ENCODE data around the gene MAG. TPM values are rescaled to one million over a fixed set of nuclear protein-coding genes. Genes with fewer than 3 reads are reported as not detected.
"Not testable (repeated sequence)": the region's sequence is repeated elsewhere in the genome, so short reads cannot be mapped to it uniquely, and the experiment has no call there.

The MAG gene
- polyA plus RNA-seq, 5 donors: 1.4 to 15.2 (median 2.8) TPM

DNA sequence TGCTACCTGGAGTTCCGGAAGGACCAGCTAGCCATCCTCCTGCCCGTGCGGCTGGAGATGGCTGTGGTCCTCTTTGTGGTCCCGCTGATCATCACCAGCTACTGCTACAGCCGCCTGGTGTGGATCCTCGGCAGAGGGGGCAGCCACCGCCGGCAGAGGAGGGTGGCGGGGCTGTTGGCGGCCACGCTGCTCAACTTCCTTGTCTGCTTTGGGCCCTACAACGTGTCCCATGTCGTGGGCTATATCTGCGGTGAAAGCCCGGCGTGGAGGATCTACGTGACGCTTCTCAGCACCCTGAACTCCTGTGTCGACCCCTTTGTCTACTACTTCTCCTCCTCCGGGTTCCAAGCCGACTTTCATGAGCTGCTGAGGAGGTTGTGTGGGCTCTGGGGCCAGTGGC lies 67.4 kb downstream of the MAG start:
- not testable (repeated sequence) for DNase-seq

DNA sequence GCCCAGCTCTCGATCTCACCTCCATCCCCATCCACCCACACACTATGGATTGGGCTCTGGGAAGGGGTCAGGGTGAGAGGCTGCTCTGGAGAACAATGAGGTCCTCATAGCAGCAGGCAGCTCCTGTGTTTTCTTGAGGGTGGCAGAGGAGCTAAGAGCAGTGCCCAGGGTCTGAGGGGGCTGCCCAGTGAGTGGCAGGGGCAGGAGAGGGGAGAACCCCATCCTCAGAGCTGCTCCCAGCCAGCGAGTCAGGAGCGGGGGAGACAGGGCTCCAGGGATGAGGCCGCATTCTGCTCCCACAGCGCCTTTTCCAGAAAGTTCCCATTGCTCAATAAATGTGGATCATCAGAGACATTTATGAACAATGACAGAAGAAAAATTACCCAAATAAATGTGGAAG lies 68.1 kb downstream of the MAG start:
- DNase-seq: not testable (repeated sequence)

DNA sequence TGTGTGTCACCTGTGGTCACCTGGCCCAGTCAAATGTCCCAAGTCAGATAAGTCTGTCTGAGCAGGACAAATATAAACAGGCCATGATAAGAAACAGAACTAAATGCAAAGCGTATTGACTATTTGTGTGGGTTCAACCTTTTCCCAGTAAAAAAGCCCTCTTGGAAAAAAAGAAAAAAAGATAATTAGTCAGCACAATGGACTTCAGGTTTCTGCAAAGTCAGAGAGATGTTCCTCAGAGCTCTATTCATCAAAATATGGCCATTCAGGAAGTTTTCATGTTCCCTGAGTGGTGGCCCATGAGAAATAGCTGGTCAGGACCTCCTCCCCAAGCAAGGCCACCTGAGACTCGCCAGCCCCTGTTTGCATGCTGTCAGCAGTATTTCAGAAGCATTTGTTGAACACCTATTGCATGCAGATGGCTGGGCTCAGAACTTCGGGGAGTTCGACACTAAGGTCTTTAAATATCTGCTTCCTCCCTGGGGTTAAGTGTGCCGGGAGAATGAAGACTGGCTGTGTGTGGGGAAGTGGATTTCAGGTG lies 69.0 kb downstream of the MAG start:
- DNase-seq: no peak

DNA sequence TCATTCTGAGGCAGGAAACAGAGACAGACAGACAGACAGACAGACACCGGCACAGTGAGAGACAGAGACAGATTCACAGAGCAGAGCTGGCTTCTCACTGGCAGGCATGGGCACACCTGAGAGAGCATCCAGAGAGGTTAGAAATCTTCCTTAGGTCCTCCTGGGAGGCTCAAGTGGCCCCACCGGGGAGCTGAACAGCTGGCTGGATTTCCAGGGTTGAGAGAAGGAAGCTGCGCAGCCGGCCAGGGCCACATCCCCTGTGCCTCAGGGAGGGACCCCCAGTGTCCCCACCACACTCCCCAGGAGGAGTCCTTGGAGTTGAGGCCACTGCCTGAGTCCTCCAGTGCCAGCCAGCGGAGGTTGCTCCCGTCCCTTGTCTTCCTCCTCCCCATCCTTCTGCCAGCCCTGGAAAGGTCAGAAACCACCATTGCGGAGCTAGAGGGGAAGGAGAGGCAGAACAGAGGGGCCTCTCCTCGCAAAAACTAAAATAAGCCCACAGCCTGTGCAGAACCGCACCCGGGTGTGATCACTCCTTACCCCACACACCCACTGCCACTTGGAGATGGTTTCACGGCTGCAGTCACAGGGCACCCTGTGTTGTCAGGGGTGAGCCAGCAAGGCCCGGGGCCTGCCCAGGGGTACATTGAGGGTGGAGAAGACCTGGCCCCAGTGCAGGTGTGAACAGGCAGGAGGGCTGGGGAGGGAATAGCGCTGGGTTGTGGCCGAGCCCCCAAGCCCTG lies 70.5 kb downstream of the MAG start:
- no peak for DNase-seq

DNA sequence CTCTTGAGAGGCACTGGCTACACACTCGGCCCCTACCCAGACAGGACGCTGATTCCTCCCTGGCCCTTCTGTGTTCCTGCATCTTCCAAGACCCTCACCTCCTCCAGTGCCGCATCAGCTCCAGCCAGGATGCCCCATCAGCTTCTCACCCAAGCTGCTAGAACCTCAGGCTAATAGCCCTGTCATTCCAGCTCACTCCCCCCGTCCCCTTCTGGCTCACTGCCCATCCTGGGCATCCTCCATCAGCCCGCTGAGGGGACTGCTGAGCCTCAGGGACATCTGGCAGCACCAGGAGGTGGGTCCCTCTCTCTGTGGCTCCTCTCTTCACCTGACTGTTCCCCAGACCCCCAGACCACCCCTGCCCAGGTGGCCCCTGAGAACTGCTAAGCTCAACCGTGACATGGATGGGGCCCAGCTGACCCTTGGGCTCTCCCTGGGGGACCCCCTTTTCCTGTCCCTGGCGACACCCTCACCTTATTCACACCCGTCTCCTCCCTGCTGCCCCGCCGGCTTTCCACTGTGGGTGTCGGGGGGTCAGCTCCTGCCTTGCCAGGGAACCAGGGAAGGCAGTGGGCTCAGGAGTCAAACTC lies 71.1 kb downstream of the MAG start:
- no peak for DNase-seq

Other genes with a start within 250 kb of the MAG start
- 10 to 100 TPM; 19.9 to 48.0 (median 20.8) TPM for gene FXYD3, start 176.3 kb upstream of the MAG start, polyA plus RNA-seq (ENCODE audit: insufficient read depth in 1 of 5, insufficient read length in 5 of 5, low replicate concordance in 1 of 5)
- 1 to 10 TPM; 2.3 to 3.0 (median 2.9) TPM for gene LGI4, start 157.1 kb upstream of the MAG start, polyA plus RNA-seq (ENCODE audit: insufficient read depth in 1 of 5, insufficient read length in 5 of 5, low replicate concordance in 1 of 5)
- gene FXYD1, start 153.3 kb upstream of the MAG start, polyA plus RNA-seq (ENCODE audit: insufficient read depth in 1 of 5, insufficient read length in 5 of 5, low replicate concordance in 1 of 5): 10 to 100 TPM; 39.2 to 70.2 (median 57.5) TPM
- gene FXYD7, start 148.9 kb upstream of the MAG start, polyA plus RNA-seq (ENCODE audit: insufficient read depth in 1 of 5, insufficient read length in 5 of 5, low replicate concordance in 1 of 5): 1 to 10 TPM in 3 of 5 donors, under 1 TPM in 2; 0.36 to 1.4 (median 1.2) TPM
- 10 to 100 TPM; 22.2 to 35.0 (median 30.1) TPM for gene FXYD5, start 137.4 kb upstream of the MAG start, polyA plus RNA-seq (ENCODE audit: insufficient read depth in 1 of 5, insufficient read length in 5 of 5, low replicate concordance in 1 of 5)
- under 1 TPM in 2 of 5 donors, not detected in 3; 0.09 to 0.18 TPM for gene FAM187B, start 63.4 kb upstream of the MAG start, polyA plus RNA-seq (ENCODE audit: insufficient read depth in 1 of 5, insufficient read length in 5 of 5, low replicate concordance in 1 of 5)
- 10 to 100 TPM; 43.5 to 76.2 (median 54.3) TPM for gene LSR, start 43.2 kb upstream of the MAG start, polyA plus RNA-seq (ENCODE audit: insufficient read depth in 1 of 5, insufficient read length in 5 of 5, low replicate concordance in 1 of 5)
- 100 to 1,000 TPM; 120 to 179 (median 153) TPM for gene USF2, start 23.2 kb upstream of the MAG start, polyA plus RNA-seq (ENCODE audit: insufficient read depth in 1 of 5, insufficient read length in 5 of 5, low replicate concordance in 1 of 5)
- under 1 TPM; 0.21 to 0.77 (median 0.26) TPM for gene HAMP, start 9.6 kb upstream of the MAG start, polyA plus RNA-seq (ENCODE audit: insufficient read depth in 1 of 5, insufficient read length in 5 of 5, low replicate concordance in 1 of 5)
- gene CD22, start 37.0 kb downstream of the MAG start, polyA plus RNA-seq (ENCODE audit: insufficient read depth in 1 of 5, insufficient read length in 5 of 5, low replicate concordance in 1 of 5): 10 to 100 TPM in 2 of 5 donors, 1 to 10 TPM in 3; 5.3 to 61.8 (median 8.3) TPM
- gene FFAR1, start 55.7 kb downstream of the MAG start, polyA plus RNA-seq (ENCODE audit: insufficient read depth in 1 of 5, insufficient read length in 5 of 5, low replicate concordance in 1 of 5): under 1 TPM in 3 of 5 donors, not detected in 2; 0.10 to 0.49 (median 0.44) TPM
- under 1 TPM in 3 of 5 donors, not detected in 2; 0.29 to 0.39 (median 0.29) TPM for gene FFAR3, start 66.3 kb downstream of the MAG start, polyA plus RNA-seq (ENCODE audit: insufficient read depth in 1 of 5, insufficient read length in 5 of 5, low replicate concordance in 1 of 5)
- gene GPR42, start 78.9 kb downstream of the MAG start, polyA plus RNA-seq (ENCODE audit: insufficient read depth in 1 of 5, insufficient read length in 5 of 5, low replicate concordance in 1 of 5): under 1 TPM in 2 of 5 donors, not detected in 3; 0.10 to 0.25 TPM
- under 1 TPM; 0.19 to 0.49 (median 0.34) TPM for gene FFAR2, start 156.1 kb downstream of the MAG start, polyA plus RNA-seq (ENCODE audit: insufficient read depth in 1 of 5, insufficient read length in 5 of 5, low replicate concordance in 1 of 5)
- 1 to 10 TPM in 4 of 5 donors, under 1 TPM in 1; 0.69 to 1.8 (median 1.4) TPM for gene KRTDAP, start 198.3 kb downstream of the MAG start, polyA plus RNA-seq (ENCODE audit: insufficient read depth in 1 of 5, insufficient read length in 5 of 5, low replicate concordance in 1 of 5)
- gene DMKN, start 221.5 kb downstream of the MAG start, polyA plus RNA-seq (ENCODE audit: insufficient read depth in 1 of 5, insufficient read length in 5 of 5, low replicate concordance in 1 of 5): 100 to 1,000 TPM in 4 of 5 donors, 10 to 100 TPM in 1; 91.2 to 146 (median 119) TPM
- gene SBSN, start 236.2 kb downstream of the MAG start, polyA plus RNA-seq (ENCODE audit: insufficient read depth in 1 of 5, insufficient read length in 5 of 5, low replicate concordance in 1 of 5): not detected
- gene GAPDHS, start 241.3 kb downstream of the MAG start, polyA plus RNA-seq (ENCODE audit: insufficient read depth in 1 of 5, insufficient read length in 5 of 5, low replicate concordance in 1 of 5): not detected